Panc1 (cell line): ENCODE results near the gene RALGPS2.

Experiments used
- POLR2AphosphoS5 ChIP-seq: IDR thresholded peaks from 2 replicates; pipeline ENCODE4 v1.6.1; 2012; ENCODE audit warnings: mild to moderate bottlenecking, low read depth, low read length, moderate library complexity
- SIN3A ChIP-seq: IDR thresholded peaks from 2 replicates; pipeline ENCODE4 v1.6.1; 2012; ENCODE audit warnings: low read depth, mild to moderate bottlenecking, low read length, moderate library complexity, borderline replicate concordance; ENCODE audit not compliant: insufficient read depth
- TCF7L2 ChIP-seq: IDR thresholded peaks from 2 replicates; pipeline ENCODE4 v1.6.1; 2011; ENCODE audit warnings: mild to moderate bottlenecking, low read depth, low read length, inconsistent platforms
- TF ChIP-seq, protein P1 (sequence below): fragments of 450-650 bp; IDR thresholded peaks from 2 replicates; pipeline ENCODE4 v1.5.1; 2017; ENCODE audit warnings: mild to moderate bottlenecking
- TF ChIP-seq, protein P2 (sequence below), 2 experiments: IDR thresholded peaks; 2 replicates each; pipeline ENCODE4 v1.6.1; 2011 to 2012; ENCODE audit warnings: low read depth in 2 of 2, control low read depth in 1 of 2, low read length in 1 of 2, mild to moderate bottlenecking in 1 of 2, moderate library complexity in 1 of 2; ENCODE audit not compliant: insufficient read depth in 1 of 2

DNA sequence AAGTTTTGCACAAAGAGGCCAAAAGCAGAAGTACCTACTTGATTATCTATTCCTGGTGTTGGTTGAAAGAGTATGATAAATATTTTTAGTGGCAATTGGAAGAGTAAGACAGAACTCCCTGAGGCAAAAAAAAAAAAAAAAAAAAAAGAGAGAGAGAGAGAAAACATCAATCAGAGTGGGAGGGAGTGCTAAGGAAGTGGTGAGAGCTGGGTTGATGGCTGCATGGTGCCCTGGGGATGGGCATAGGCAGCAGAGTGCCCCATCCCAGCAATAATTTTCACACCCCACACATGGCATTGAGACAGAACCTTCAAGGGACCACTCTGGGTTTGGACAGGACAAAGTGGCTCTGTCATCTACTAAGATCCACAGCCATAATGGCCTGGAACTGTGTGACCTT lies 241.3 kb downstream of the RALGPS2 start:
- TF ChIP-seq, protein P1, sequence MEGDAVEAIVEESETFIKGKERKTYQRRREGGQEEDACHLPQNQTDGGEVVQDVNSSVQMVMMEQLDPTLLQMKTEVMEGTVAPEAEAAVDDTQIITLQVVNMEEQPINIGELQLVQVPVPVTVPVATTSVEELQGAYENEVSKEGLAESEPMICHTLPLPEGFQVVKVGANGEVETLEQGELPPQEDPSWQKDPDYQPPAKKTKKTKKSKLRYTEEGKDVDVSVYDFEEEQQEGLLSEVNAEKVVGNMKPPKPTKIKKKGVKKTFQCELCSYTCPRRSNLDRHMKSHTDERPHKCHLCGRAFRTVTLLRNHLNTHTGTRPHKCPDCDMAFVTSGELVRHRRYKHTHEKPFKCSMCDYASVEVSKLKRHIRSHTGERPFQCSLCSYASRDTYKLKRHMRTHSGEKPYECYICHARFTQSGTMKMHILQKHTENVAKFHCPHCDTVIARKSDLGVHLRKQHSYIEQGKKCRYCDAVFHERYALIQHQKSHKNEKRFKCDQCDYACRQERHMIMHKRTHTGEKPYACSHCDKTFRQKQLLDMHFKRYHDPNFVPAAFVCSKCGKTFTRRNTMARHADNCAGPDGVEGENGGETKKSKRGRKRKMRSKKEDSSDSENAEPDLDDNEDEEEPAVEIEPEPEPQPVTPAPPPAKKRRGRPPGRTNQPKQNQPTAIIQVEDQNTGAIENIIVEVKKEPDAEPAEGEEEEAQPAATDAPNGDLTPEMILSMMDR = no peak
- no peak for TF ChIP-seq POLR2AphosphoS5
- no peak for TF ChIP-seq TCF7L2
- TF ChIP-seq, protein P2, sequence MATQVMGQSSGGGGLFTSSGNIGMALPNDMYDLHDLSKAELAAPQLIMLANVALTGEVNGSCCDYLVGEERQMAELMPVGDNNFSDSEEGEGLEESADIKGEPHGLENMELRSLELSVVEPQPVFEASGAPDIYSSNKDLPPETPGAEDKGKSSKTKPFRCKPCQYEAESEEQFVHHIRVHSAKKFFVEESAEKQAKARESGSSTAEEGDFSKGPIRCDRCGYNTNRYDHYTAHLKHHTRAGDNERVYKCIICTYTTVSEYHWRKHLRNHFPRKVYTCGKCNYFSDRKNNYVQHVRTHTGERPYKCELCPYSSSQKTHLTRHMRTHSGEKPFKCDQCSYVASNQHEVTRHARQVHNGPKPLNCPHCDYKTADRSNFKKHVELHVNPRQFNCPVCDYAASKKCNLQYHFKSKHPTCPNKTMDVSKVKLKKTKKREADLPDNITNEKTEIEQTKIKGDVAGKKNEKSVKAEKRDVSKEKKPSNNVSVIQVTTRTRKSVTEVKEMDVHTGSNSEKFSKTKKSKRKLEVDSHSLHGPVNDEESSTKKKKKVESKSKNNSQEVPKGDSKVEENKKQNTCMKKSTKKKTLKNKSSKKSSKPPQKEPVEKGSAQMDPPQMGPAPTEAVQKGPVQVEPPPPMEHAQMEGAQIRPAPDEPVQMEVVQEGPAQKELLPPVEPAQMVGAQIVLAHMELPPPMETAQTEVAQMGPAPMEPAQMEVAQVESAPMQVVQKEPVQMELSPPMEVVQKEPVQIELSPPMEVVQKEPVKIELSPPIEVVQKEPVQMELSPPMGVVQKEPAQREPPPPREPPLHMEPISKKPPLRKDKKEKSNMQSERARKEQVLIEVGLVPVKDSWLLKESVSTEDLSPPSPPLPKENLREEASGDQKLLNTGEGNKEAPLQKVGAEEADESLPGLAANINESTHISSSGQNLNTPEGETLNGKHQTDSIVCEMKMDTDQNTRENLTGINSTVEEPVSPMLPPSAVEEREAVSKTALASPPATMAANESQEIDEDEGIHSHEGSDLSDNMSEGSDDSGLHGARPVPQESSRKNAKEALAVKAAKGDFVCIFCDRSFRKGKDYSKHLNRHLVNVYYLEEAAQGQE (IDR thresholded peaks at IDR 0.05; ENCODE audit: insufficient read depth in 1 of 2, low read depth in 2 of 2, low read length in 1 of 2) = no peak
- no peak for TF ChIP-seq SIN3A
